HG03469 (cell line): ENCODE measurements around the gene DLX1.
"Not testable (repeated sequence)": the region's sequence is repeated elsewhere in the genome, so short reads cannot be mapped to it uniquely, and the experiment has no call there.

ENCODE experiments used
- ATAC-seq: cut with Tn5 transposase; IDR thresholded peaks from one replicate; pipeline ENCODE4 v1.9.1; 2021; ENCODE audit warnings: mild to moderate bottlenecking, moderate library complexity, moderate number of reproducible peaks; ENCODE audit not compliant: unreplicated experiment

The DLX1 gene

GRCh38 chr2:172085460-172086159, at the start of gene DLX1:
Gene DLX1 (plus strand): TSS chr2:172085507. CDS start chr2:172085678, 171 bp downstream.
- no peak for ATAC-seq

GRCh38 chr2:172038121-172038520, 47.2 kb upstream of the DLX1 start:
- ATAC-seq = no peak

GRCh38 chr2:172038604-172039003, 46.7 kb upstream of the DLX1 start:
- no peak for ATAC-seq

DNA sequence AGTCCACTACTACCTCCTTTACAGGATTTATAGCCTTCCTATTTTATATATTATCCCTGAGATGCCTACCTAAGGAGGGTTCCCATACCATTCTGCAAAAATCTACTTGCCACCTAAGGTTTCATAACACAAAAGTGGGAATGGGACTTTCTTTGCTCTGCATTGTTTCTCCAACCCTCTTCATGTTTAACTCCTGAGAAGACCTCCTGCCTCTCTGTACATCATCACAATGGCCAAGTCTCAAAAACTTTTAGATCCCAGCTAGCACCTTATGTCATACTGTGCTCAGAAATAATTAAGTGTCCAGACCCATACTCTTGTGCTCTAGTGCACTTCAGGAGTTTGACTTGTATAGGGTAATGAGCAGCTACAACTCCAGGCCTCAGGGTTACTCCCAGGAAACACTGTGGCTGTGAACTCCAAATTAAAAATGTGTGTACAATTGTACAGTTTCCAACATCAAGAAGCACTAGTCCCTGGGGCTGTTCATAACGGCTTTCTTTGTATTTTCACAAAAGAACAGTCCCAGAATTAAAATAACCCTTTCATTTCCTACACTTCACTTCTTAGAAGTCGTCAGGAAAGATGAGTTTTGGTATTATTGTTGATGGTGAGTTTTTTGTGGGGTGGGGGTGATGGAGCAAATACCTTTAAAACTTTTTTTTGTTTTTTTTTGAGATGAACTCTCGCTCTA, 46.1 kb upstream of the DLX1 start:
- no peak for ATAC-seq

- no peak for ATAC-seq
These were observed 45.0 kb upstream of the DLX1 start for GRCh38 chr2:172040311-172040710.

GRCh38 chr2:172046080-172046678, 39.1 kb upstream of the DLX1 start:
- no peak for ATAC-seq

DNA sequence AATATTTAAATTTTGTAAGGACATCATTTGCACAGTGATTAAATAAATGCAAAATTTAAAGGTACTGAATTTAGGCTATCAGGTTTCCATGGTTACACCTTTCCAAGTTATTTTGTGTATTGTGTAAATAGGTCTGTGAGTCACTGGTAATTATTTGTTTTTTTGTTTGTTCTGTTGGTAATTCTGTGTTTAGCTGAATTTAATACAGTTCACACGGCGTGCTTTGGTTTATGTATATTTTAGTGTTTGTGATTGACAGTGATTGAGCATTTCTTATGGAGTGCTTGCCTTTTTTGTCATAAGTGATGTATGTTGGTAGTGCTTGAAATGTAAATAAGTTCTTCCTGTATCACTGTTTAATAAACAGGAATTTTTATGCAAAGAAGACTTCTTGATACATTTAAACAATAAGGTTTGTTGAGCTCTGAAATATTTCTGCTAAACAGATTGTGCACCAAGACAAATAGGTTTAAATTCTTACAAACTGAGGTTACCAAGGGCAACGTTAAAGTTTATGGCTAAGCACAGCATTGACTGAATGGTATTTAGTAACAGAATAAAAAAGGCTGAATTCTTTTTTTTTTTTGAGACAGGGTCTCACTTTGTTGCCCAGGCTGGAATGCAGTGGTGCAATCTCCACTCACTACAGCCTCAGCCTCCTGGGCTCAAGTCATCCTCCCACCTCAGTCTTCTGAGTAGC, 38.3 kb upstream of the DLX1 start:
- no peak for ATAC-seq

DNA sequence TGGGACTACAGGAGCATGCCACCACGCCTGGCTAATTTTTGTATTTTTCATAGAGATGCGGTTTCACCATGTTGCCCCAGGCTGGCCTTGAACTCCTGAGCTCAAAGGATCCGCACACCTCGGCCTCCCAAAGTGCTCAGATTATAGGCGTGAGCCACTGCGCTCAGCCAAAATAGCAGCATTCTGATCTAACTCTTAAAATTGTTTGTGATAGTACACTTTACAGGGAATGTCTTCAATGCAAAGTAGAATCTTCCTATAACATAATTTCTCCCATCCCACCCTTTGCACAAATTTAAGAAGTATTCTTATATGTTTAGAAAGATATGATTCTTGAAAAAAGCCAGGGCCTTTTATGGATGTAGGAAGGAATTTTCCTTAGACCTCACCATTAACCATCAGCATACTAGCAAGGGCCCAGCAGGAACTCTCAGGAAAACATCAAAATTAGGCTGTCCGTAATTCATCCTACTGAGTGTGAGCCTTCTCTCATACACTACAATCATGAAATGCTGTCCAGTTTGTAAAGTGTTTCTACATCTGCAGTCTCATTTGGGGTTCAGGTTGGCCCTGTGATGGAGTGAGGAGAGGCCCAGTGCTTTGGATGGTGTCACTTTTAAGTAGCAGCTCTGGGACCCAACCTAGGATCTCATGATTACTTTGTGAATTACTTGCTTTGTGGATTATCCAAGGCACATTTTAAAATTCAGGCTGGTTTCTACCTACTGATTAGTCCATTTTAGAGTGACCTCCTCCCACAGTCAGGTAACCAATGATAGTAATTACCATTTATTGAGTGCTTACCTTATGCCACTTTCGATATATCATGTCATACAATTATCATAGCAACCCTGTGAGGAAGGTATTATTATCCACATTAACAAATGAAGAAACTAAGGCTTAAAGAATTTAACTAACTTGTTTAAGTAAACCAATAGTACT, 37.5 kb upstream of the DLX1 start:
- no peak for ATAC-seq

- no peak for ATAC-seq
These were observed 36.5 kb upstream of the DLX1 start for GRCh38 chr2:172048508-172049503.

DNA sequence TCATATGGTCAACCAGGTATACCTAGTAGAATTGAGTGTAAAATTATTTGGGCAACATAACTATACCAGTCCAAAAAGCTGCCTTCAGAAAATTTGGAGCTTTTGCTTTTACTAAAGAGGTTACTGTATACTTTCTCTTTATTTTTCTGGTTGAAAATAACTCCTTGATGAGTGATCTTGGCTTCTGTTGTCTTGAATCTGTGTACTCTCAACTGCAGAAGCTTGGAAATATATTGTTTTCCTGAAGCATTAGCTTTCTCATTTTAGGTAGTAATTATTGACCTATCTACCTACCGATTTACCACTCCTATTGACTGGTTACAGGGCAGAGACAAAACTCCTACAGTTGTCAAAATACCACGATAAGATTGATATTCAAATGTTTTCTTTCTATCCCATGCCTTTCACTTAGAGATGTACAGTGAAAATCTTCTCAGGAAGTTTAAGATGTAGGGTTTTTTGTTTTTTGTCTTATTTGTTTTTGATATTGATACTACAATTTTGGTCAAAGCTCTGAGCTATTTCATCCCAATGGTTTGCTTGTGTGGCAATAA, 35.7 kb upstream of the DLX1 start:
- ATAC-seq = no peak

GRCh38 chr2:172050479-172051125, 34.7 kb upstream of the DLX1 start:
- ATAC-seq = no peak

DNA sequence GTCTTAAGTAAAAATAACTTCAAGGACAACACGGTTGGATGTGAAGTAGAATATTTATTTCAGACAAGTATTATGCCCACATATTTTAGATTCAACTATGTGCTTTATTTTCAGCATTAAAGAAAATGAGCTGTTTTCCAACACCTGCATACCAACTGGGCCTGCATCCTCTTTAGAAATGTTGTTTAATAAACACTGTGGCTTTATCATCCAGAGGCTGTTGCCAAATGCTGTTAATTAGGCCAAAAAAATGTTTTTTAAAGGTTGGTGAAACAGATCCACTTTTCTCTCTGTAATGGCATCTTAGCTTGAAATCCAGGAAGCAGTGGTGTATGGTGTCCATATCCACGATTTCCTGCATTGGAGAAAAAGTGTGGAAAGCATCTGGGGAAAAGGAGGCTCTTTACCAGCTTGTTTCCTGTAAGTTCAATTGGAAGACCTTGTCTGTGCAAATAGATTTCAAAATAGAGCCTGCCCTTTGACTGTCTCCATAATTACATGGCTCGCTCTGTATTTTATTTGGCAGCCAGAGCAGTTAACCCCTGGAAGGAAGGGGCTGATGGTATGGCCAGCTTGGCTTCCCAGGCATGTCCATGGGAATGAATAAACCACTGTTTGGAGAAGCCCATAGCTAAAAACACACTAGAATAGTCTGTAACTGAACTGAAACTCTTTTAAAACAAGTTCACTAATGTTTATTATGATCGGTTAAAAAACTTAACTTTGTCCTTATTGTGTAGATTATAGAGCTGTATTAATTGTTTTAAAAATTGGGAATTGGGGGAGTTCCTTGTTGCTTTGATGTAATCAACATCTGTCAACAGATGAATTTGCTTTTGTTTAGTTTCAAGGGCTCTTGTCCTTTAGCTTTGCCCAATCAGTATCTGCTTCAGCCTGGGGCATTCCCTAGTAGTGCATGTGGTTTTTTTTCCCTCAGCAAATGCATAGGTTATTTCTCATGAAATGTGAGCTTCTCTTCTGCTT, 33.0 kb upstream of the DLX1 start:
- ATAC-seq = no peak

GRCh38 chr2:172053486-172053885, 31.8 kb upstream of the DLX1 start:
- no peak for ATAC-seq

DNA sequence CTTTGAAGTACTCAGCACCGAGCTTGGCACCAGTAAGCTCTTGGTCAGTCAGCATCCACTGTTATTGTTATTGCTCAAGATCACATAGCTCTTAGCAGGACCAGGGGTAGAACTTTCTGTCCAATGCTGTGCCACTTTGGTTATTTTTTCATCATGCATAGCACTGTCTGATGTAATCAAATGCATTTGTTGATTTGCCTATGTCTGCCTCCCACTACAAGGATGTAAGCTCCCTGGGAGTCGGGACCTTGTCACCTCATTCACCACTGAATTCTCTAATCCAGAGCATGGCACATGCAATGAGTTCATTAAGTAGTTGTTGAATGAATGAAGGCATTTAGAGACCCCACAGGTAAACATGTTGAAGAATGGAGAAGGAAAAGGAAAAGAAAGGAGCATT, 29.0 kb upstream of the DLX1 start:
- no peak for ATAC-seq

DNA sequence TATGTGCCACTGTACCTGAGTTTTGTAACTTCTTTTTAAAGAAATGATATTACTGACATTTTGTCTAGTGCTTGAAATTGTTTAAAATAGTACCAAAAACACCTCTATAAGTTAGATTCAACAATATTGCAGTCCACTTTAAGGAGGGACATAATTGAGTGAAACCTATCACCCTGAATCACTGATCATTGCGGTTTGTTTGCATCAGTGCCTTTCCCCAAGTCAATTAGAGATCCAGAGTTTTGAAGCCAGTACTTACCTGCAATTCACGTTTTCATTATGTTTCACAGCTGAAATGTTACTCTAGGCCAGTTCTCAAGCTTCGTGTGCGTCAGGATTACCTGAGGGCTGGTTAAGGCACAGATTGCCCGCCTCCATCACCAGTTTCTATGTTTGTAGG, 26.6 kb upstream of the DLX1 start:
- no peak for ATAC-seq

- ATAC-seq = not testable (repeated sequence)
These were observed 25.2 kb upstream of the DLX1 start for GRCh38 chr2:172060118-172060517.

- ATAC-seq = no peak
These were observed 22.8 kb upstream of the DLX1 start for GRCh38 chr2:172062402-172063004.
